AG09319 (cell line): ENCODE results near the gene PTPN22.

Source experiments
- DNase-seq: peaks from one replicate; pipeline ENCODE4 v3.0.0-alpha.2; 2010; ENCODE audit warnings: low read depth; ENCODE audit errors: extremely low read depth
- CTCF ChIP-seq: IDR thresholded peaks from 2 replicates; pipeline ENCODE4 v1.5.1; 2011; ENCODE audit warnings: low read depth, mild to moderate bottlenecking, inconsistent platforms, low read length, moderate library complexity

The PTPN22 gene

GRCh38 chr1:113768916-113769600 lies 102.5 kb downstream of the PTPN22 start:
- no peak for DNase-seq
- TF ChIP-seq CTCF, result no peak

GRCh38 chr1:113765306-113766230 lies 105.9 kb downstream of the PTPN22 start:
- DNase-seq, result no peak
- TF ChIP-seq CTCF, result no peak
